Fibroblast of lung (primary cell): Measurements from ENCODE around the gene CIAO2A. TPM values are rescaled to one million over a fixed set of nuclear protein-coding genes. Genes with fewer than 3 reads are reported as not detected.

Experiments
- DNase-seq, 2 donors: peaks; one replicate each; pipeline versions ENCODE4 v3.0.0 to v3.0.0-alpha.2; 2010; ENCODE audit warnings: low read depth in 2 of 2
- H2AFZ ChIP-seq: 2 replicates; pipeline ENCODE4 v1.5.1; 2012; ENCODE audit warnings: low read length, control low read depth, inconsistent platforms
- H3K27ac ChIP-seq: 2 replicates; pipeline ENCODE4 v1.5.1; 2011; ENCODE audit warnings: low read length, control low read depth; ENCODE audit not compliant: insufficient read depth
- H3K27me3 ChIP-seq: 2 replicates; pipeline ENCODE4 v1.5.1; 2011; ENCODE audit warnings: mild to moderate bottlenecking, low read length; ENCODE audit not compliant: control insufficient read depth, insufficient read depth
- H3K36me3 ChIP-seq: 2 replicates; pipeline ENCODE4 v1.5.1; 2011; ENCODE audit warnings: low read length; ENCODE audit not compliant: control insufficient read depth, insufficient read depth
- H3K4me1 ChIP-seq: 2 replicates; pipeline ENCODE4 v1.5.1; 2011; ENCODE audit warnings: low read length; ENCODE audit not compliant: control insufficient read depth, insufficient read depth; ENCODE audit errors: extremely low read depth
- H3K4me2 ChIP-seq: 2 replicates; pipeline ENCODE4 v1.5.1; 2011; ENCODE audit warnings: low read length, control low read depth; ENCODE audit not compliant: insufficient read depth; ENCODE audit errors: extremely low read depth
- H3K4me3 ChIP-seq, 4 experiments: fragments of 200-600 bp in 1 of 4; sonication (generic) in 1 of 4; replicated peaks in 1 of 4; 2 replicates each; pipeline ENCODE4 v1.5.1; 2011 to 2016; ENCODE audit warnings: low read length in 4 of 4, low read depth in 3 of 4, mild to moderate bottlenecking in 3 of 4, control low read depth in 2 of 4, inconsistent platforms in 1 of 4, mixed read lengths in 1 of 4; ENCODE audit not compliant: insufficient read depth in 1 of 4; ENCODE audit errors: control extremely low read depth in 1 of 4
- H3K79me2 ChIP-seq: 2 replicates; pipeline ENCODE4 v1.5.1; 2012; ENCODE audit warnings: mild to moderate bottlenecking, low read length, inconsistent platforms; ENCODE audit not compliant: control insufficient read depth, insufficient read depth
- H3K9ac ChIP-seq: 2 replicates; pipeline ENCODE4 v1.5.1; 2011; ENCODE audit warnings: mild to moderate bottlenecking, low read length, control low read depth; ENCODE audit not compliant: insufficient read depth
- H3K9me3 ChIP-seq: 2 replicates; pipeline ENCODE4 v1.5.1; 2012; ENCODE audit warnings: low read depth, low read length; ENCODE audit not compliant: control insufficient read depth, insufficient read depth
- H4K20me1 ChIP-seq: 2 replicates; pipeline ENCODE4 v1.5.1; 2011; ENCODE audit warnings: low read length; ENCODE audit not compliant: control insufficient read depth, insufficient read depth; ENCODE audit errors: extremely low read depth
- EZH2 ChIP-seq: IDR thresholded peaks from 2 replicates; pipeline ENCODE4 v1.5.1; 2012; ENCODE audit warnings: low read length, control low read depth, mild to moderate bottlenecking; ENCODE audit errors: missing control alignments
- polyA plus RNA-seq, 2 donors: library from polyadenylated mRNA; depleted of rRNA in 1 of 2; stranded (reverse) in 1 of 2; unstranded in 1 of 2; fragments of >200 nt; gene quantifications; 2 replicates each; pipeline ENCODE4 v1.2.1, GENCODE V29; 2011 to 2012; ENCODE audit warnings: missing spikeins in 1 of 2
- total RNA-seq: library from RNA; depleted of rRNA; stranded (reverse); fragments of >200 nt; gene quantifications from 2 replicates; pipeline ENCODE4 v1.2.1, GENCODE V29; 2014
- TF ChIP-seq, protein P1 (sequence below), 2 donors: IDR thresholded peaks in 1 of 2; conservative IDR thresholded peaks in 1 of 2; 1 replicate in 1 of 2; 2 replicates in 1 of 2; pipeline ENCODE4 v1.5.1; 2011 to 2012; ENCODE audit warnings: low read length in 2 of 2, control low read depth in 1 of 2, inconsistent platforms in 1 of 2, low read depth in 1 of 2, mild to moderate bottlenecking in 1 of 2

The CIAO2A gene
- total and polyA plus RNA-seq, 2 donors (not counting 1 experiment from before 2014, with no cell fraction given): 48.7 to 59.1 TPM

DNA sequence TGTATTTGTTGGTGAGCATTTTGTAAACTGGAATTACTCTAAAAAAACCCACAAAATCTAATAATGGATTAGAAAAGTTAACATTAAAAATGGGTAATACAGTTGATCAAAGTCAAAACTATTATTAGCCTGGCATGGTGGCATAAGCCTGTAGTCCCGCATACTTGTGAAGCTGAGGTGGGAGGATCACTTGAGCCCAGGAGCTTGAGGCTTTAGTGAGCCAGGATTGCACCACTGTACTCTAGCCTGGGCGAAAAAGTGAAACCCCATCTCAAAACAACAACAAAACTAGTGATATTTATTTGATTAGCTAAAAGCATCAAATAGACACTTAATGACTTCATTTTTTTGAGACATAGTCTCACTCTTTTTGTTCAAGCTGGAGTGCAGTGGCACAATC lies 5.7 kb upstream of the CIAO2A start:
- Histone ChIP-seq H3K36me3 (no peaks in the 10 kb centered on the region), H3K4me1 (peaks cover 3% of the 10 kb centered on the region), H3K4me2 (no peak overlapping the region), H3K4me3 (no peak overlapping the region), H3K9me3 (no peaks in the 10 kb centered on the region), H3K27ac (no peak overlapping the region), H3K9ac (no peak overlapping the region), H3K79me2 (peaks cover 74% of the 10 kb centered on the region), H2AFZ (no peak overlapping the region), H3K27me3 (no peaks in the 10 kb centered on the region), H4K20me1 (no peaks in the 10 kb centered on the region)
- DNase-seq: no peak
- TF ChIP-seq EZH2: no peak
- TF ChIP-seq, protein P1, sequence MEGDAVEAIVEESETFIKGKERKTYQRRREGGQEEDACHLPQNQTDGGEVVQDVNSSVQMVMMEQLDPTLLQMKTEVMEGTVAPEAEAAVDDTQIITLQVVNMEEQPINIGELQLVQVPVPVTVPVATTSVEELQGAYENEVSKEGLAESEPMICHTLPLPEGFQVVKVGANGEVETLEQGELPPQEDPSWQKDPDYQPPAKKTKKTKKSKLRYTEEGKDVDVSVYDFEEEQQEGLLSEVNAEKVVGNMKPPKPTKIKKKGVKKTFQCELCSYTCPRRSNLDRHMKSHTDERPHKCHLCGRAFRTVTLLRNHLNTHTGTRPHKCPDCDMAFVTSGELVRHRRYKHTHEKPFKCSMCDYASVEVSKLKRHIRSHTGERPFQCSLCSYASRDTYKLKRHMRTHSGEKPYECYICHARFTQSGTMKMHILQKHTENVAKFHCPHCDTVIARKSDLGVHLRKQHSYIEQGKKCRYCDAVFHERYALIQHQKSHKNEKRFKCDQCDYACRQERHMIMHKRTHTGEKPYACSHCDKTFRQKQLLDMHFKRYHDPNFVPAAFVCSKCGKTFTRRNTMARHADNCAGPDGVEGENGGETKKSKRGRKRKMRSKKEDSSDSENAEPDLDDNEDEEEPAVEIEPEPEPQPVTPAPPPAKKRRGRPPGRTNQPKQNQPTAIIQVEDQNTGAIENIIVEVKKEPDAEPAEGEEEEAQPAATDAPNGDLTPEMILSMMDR (conservative IDR thresholded peaks at IDR 0.05 in 1 of 2, IDR thresholded peaks at IDR 0.05 in 1 of 2; ENCODE audit: low read depth in 1 of 2, low read length in 2 of 2): no peak

DNA sequence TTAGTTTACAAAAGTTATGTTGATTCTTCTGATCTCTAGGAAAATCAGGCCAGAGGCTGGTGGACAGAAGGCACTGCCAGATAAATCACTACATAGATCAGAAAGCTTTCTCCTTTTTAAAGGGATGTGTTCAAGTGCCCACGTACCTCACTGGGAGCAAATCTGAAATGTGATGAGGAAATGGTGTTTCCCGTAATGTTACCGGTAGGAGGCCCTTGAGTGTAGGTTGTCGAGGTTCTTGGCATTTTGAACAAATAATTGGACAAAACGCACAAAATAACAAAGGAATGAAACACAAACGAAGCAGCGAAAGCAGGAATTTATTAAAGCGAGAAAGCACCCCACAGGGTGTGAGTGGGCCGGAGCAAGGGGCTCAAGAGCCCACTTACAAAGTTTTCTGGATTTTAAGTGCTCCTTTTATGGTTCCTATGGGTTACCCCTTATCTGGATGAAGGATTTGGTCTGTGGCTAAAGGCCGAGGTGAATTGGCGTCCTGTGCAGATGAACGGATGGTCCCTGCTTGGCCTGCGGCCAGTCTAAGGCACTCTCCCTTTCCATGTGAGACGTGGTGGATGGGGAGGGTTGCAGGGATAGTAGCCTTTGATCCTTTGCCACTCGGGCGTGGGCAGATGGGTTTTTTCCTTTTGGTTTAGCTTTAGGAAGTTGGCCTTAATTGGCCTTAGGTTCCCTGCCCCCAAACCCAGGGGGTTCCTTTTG lies 3.2 kb upstream of the CIAO2A start:
- Histone ChIP-seq H3K4me1 (peaks cover 5% of the 10 kb centered on the region), H3K36me3 (no peaks in the 10 kb centered on the region), H2AFZ (no peak overlapping the region), H3K4me3 (peak overlapping the region; percentile 73 to 92 (median 84)), H3K4me2 (peak overlapping the region; percentile 95), H3K27ac (peak overlapping the region; percentile 85), H4K20me1 (no peaks in the 10 kb centered on the region), H3K9me3 (no peaks in the 10 kb centered on the region), H3K9ac (peak overlapping the region; percentile 91), H3K27me3 (no peaks in the 10 kb centered on the region), H3K79me2 (peaks cover 74% of the 10 kb centered on the region)
- peak in 1 of 2 donors; percentile 55 for DNase-seq
- TF ChIP-seq, protein P1 (conservative IDR thresholded peaks at IDR 0.05 in 1 of 2, IDR thresholded peaks at IDR 0.05 in 1 of 2; ENCODE audit: low read depth in 1 of 2, low read length in 2 of 2): peak; percentile 23 to 29
- TF ChIP-seq EZH2: no peak

DNA sequence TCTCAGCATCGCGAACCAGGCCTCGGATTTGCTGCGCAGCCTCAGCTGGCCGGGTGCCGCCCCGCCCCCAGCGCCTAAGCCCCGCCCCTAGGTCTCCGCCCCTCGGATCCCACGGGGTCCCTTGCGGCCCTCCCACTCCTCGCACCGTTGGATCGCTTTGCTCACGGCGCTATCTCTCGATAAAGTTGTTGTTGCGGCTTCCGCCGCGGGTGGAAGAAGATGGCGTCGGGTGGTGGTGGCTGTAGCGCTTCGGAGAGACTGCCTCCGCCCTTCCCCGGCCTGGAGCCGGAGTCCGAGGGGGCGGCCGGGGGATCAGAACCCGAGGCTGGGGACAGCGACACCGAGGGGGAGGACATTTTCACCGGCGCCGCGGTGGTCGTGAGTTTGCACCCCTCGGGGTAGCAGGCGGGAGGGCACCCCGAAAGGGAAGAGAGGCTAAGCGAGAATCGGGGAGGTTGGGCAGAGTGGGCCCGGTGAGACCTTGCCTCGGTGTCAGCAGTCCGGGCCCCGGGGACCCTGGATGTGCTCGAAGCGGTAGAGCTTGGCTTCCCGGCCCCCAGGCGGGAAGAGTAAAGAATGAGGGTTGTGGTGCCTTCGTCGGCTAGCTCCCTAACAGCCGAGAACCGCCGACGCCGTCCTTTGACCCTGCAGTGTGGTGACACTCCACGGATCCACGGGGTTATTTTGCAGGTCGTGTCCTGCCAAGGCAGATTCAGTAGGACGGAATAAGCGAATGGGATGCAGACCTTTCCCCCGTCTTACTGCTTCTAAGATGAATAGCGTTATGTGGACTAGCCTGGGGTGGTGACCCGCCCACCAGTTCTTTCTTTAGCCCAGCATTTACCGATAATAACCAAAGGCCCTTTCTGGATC lies 2.4 kb upstream of the CIAO2A start, which contains the start of gene SNX1:
SNX1 (plus strand) TSS at position 188 of the 873 bp plus-strand sequence; CDS start at position 220, 32 bp downstream.
- TF ChIP-seq, protein P1 (conservative IDR thresholded peaks at IDR 0.05 in 1 of 2, IDR thresholded peaks at IDR 0.05 in 1 of 2; ENCODE audit: low read depth in 1 of 2, low read length in 2 of 2): no peak
- TF ChIP-seq EZH2: no peak
- H3K27ac ChIP-seq: peak within 1 kb of the TSS; percentile 85
- peak within 1 kb of the TSS; percentile 95 for H3K4me2 ChIP-seq
- peak; percentile 93 to 95 for DNase-seq
- H4K20me1 ChIP-seq: no peaks in the 10 kb centered on the region
- peaks cover 66% of the 10 kb centered on the region for H3K79me2 ChIP-seq
- no peaks in the 10 kb centered on the region for H3K9me3 ChIP-seq
- H3K4me3 ChIP-seq: peak within 1 kb of the TSS; percentile 78 to 92 (median 90)
- peak within 1 kb of the TSS; percentile 79 for H2AFZ ChIP-seq
- no peaks in the 10 kb centered on the region for H3K36me3 ChIP-seq
- peaks cover 5% of the 10 kb centered on the region for H3K4me1 ChIP-seq
- peak within 1 kb of the TSS; percentile 91 for H3K9ac ChIP-seq
- H3K27me3 ChIP-seq: no peaks in the 10 kb centered on the region
